Hepatocyte (in vitro differentiated cells): Measurements from ENCODE around the gene TNPO3. TPM values are rescaled to one million over a fixed set of nuclear protein-coding genes. Genes with fewer than 3 reads are reported as not detected.
"Not testable (repeated sequence)": the region's sequence is repeated elsewhere in the genome, so short reads cannot be mapped to it uniquely, and the experiment has no call there.

ENCODE experiments used
- DNase-seq: peaks from one replicate; pipeline ENCODE4 v3.0.0-alpha.2; 2016; ENCODE audit warnings: low spot score
- H2AFZ ChIP-seq: fragments of 200-600 bp; sonication (generic); 2 replicates; pipeline ENCODE4 v1.6.0; 2016; ENCODE audit warnings: antibody characterized with exemption, mild to moderate bottlenecking
- H3K27ac ChIP-seq: fragments of 200-600 bp; sonication (generic); 2 replicates; pipeline ENCODE4 v1.5.1; 2016; ENCODE audit warnings: mild to moderate bottlenecking
- H3K27me3 ChIP-seq: fragments of 200-600 bp; sonication (generic); 2 replicates; pipeline ENCODE4 v1.6.1; 2016
- H3K36me3 ChIP-seq: fragments of 200-600 bp; sonication (generic); replicated peaks from 2 replicates; pipeline ENCODE4 v1.5.1; 2016; ENCODE audit warnings: low read depth; ENCODE audit not compliant: insufficient read depth
- H3K4me1 ChIP-seq: fragments of 200-600 bp; sonication (generic); 2 replicates; pipeline ENCODE4 v1.5.1; 2016; ENCODE audit warnings: mild to moderate bottlenecking, moderate library complexity; ENCODE audit not compliant: insufficient read depth
- H3K4me2 ChIP-seq: fragments of 200-600 bp; sonication (generic); 2 replicates; pipeline ENCODE4 v1.6.0; 2016
- H3K4me3 ChIP-seq: fragments of 200-600 bp; sonication (generic); 2 replicates; pipeline ENCODE4 v1.5.1; 2016; ENCODE audit warnings: mild to moderate bottlenecking
- H3K79me2 ChIP-seq: fragments of 200-600 bp; sonication (generic); 2 replicates; pipeline ENCODE4 v1.6.0; 2017; ENCODE audit warnings: mild to moderate bottlenecking
- H3K9me2 ChIP-seq: fragments of 200-600 bp; sonication (generic); replicated peaks from 2 replicates; pipeline ENCODE4 v1.6.0; 2017; ENCODE audit warnings: mild to moderate bottlenecking; ENCODE audit not compliant: insufficient read depth
- H3K9me3 ChIP-seq: fragments of 200-600 bp; sonication (generic); 2 replicates; pipeline ENCODE4 v1.5.1; 2016; ENCODE audit warnings: low read depth, mild to moderate bottlenecking
- H4K20me1 ChIP-seq: fragments of 200-600 bp; sonication (generic); 2 replicates; pipeline ENCODE4 v1.6.0; 2016; ENCODE audit warnings: mild to moderate bottlenecking; ENCODE audit not compliant: insufficient read depth, poor library complexity, severe bottlenecking
- EZH2 ChIP-seq: fragments of 200-600 bp; sonication (generic); IDR thresholded peaks from 2 replicates; pipeline ENCODE4 v1.6.1; 2016; ENCODE audit warnings: antibody characterized with exemption, mild to moderate bottlenecking, borderline replicate concordance
- EZH2phosphoT487 ChIP-seq: fragments of 200-600 bp; sonication (generic); IDR thresholded peaks from one replicate; pipeline ENCODE4 v1.6.1; 2018; ENCODE audit warnings: antibody characterized with exemption, mild to moderate bottlenecking, low read depth, moderate library complexity; ENCODE audit not compliant: unreplicated experiment, severe bottlenecking
- WGBS: methylation state at CpG from one replicate; pipeline ENCODE4 v1.1.6; 2016; ENCODE audit warnings: low lambda C conversion rate; ENCODE audit errors: missing lambda C conversion rate; 5-methylcytosine and 5-hydroxymethylcytosine counted together
- polyA plus RNA-seq: library from polyadenylated mRNA; unstranded; fragments of >200 nt; fragmentation: Nextera tagmentation; extraction: Ambion mirVana; gene quantifications from 2 replicates; pipeline ENCODE4 v1.2.1, GENCODE V29; 2016
- total RNA-seq: library from RNA; depleted of rRNA; stranded (reverse); fragments of >200 nt; gene quantifications from 2 replicates; pipeline ENCODE4 v1.2.3, GENCODE V29; 2014
- TF ChIP-seq, protein P1 (sequence below): fragments of 200-600 bp; sonication (generic); IDR thresholded peaks from 2 replicates; pipeline ENCODE4 v1.5.1; 2016; ENCODE audit warnings: antibody characterized with exemption, mild to moderate bottlenecking; ENCODE audit not compliant: poor library complexity

The TNPO3 gene
- total and polyA plus RNA-seq, 2 experiments from 2014 or later, result 19.9 to 35.4 TPM

DNA sequence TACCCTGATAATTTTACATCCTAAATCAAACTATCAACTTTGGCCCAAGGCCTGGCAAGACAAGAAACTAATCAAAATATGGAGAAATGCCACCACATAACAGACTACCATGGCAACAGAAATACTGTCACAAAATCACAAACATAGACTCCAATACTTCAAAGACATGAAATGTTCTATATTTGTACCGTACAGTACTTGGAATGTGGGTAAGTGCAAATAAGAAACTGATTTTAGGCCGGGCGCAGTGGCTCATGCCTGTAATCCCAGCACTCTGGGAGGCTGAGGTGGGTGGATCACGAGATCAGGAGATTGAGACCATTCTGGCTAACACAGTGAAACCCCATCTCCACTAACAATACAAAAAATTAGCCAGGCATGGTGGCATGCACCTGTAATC lies 9.2 kb downstream of the TNPO3 start:
- Histone ChIP-seq H3K4me1 (no peaks in the 10 kb centered on the region), H3K9me2 (no peaks in the 10 kb centered on the region), H3K79me2 (peaks cover 100% of the 10 kb centered on the region), H3K27me3 (no peaks in the 10 kb centered on the region), H3K36me3 (no peaks in the 10 kb centered on the region), H2AFZ (no peak overlapping the region), H3K27ac (no peak overlapping the region), H3K4me2 (no peak overlapping the region), H3K4me3 (no peak overlapping the region), H4K20me1 (peaks cover 73% of the 10 kb centered on the region), H3K9me3 (no peaks in the 10 kb centered on the region)
- DNase-seq, result no peak
- TF ChIP-seq, protein P1, sequence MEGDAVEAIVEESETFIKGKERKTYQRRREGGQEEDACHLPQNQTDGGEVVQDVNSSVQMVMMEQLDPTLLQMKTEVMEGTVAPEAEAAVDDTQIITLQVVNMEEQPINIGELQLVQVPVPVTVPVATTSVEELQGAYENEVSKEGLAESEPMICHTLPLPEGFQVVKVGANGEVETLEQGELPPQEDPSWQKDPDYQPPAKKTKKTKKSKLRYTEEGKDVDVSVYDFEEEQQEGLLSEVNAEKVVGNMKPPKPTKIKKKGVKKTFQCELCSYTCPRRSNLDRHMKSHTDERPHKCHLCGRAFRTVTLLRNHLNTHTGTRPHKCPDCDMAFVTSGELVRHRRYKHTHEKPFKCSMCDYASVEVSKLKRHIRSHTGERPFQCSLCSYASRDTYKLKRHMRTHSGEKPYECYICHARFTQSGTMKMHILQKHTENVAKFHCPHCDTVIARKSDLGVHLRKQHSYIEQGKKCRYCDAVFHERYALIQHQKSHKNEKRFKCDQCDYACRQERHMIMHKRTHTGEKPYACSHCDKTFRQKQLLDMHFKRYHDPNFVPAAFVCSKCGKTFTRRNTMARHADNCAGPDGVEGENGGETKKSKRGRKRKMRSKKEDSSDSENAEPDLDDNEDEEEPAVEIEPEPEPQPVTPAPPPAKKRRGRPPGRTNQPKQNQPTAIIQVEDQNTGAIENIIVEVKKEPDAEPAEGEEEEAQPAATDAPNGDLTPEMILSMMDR, result no peak
- no peak for TF ChIP-seq EZH2phosphoT487
- 94% methylated on average over 4 of the region's 4 CpGs for WGBS

DNA sequence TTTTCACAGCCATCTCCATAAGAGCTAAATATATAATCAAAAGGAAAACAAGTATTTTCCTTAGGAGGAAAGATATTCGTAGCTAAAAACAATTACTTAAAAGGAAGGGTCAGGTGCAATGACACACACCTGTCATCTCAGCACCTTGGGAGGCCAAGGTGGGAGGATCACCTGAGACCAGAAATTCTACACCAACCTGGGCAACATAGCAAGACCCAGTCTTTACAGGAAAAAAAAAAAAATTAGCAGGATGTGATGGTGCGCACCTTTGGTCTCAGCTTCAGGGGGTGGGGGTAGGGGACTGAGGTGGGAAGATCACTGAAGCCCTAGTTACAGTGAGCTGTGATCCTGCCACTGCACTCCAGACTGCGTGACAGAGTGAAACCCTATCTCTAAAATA lies 11.9 kb downstream of the TNPO3 start:
- WGBS, result 94% methylated on average over 3 of the region's 3 CpGs
- Histone ChIP-seq H4K20me1 (peaks cover 72% of the 10 kb centered on the region), H3K9me2 (no peaks in the 10 kb centered on the region), H3K9me3 (no peaks in the 10 kb centered on the region), H3K27ac (no peak overlapping the region), H3K4me2 (no peak overlapping the region), H3K4me1 (no peaks in the 10 kb centered on the region), H2AFZ (no peak overlapping the region), H3K36me3 (peaks cover 8% of the 10 kb centered on the region), H3K27me3 (no peaks in the 10 kb centered on the region), H3K79me2 (peaks cover 100% of the 10 kb centered on the region), H3K4me3 (no peak overlapping the region)
- TF ChIP-seq EZH2 (no peak), EZH2phosphoT487 (no peak)
- TF ChIP-seq, protein P1, result no peak
- no peak for DNase-seq

DNA sequence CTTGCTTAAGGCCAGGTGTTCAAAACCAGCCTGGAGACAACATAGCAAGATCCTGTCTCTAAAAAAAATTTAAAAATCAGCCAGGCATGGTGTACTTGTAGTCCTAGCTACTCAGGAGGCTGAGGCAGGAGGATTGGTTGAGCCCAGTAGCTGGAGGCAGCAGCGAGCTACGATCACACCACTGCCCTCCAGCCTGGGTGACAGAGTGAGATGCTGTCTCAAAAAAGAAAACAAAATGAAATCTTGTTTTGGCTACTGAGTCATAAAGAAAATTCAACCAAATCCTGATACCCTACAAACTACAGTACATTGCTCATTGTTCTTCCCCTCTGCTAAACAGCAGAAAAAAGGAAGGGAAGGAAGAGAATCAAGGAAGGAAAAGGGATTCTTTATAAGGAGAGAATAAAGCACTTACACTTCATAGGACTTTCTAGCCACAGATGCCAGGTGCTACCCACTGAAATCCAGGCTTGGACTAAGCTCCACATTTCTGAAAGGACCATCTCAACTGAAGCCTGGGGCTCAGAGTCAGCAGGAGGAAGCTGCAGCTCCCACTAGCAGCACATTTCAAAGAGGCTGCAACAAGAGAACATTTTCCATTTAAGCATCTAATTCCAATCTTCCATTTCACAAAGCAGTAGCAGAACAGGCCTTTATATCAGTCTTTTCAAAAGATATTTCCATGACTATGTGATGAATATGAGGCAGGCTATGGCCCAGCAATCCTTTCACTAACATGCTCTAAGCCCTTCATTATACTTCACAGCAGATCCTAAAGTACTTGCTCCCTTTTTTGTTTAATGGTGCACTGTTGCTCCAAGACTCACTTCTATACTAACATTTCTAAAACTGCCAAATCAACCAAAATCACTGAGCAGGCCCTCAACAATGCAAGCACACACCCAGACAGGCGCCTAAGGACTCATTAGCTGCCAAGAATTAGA lies 13.5 kb downstream of the TNPO3 start:
- Histone ChIP-seq H3K9me2 (no peaks in the 10 kb centered on the region), H4K20me1 (peaks cover 74% of the 10 kb centered on the region), H2AFZ (no peak overlapping the region), H3K9me3 (no peaks in the 10 kb centered on the region), H3K36me3 (peaks cover 8% of the 10 kb centered on the region), H3K27ac (no peak overlapping the region), H3K27me3 (no peaks in the 10 kb centered on the region), H3K79me2 (peaks cover 100% of the 10 kb centered on the region), H3K4me1 (no peaks in the 10 kb centered on the region), H3K4me2 (no peak overlapping the region), H3K4me3 (no peak overlapping the region)
- WGBS, result 98% methylated on average over 3 of the region's 3 CpGs
- TF ChIP-seq EZH2, result no peak
- TF ChIP-seq EZH2phosphoT487, result no peak
- TF ChIP-seq, protein P1, result no peak
- DNase-seq, result no peak

DNA sequence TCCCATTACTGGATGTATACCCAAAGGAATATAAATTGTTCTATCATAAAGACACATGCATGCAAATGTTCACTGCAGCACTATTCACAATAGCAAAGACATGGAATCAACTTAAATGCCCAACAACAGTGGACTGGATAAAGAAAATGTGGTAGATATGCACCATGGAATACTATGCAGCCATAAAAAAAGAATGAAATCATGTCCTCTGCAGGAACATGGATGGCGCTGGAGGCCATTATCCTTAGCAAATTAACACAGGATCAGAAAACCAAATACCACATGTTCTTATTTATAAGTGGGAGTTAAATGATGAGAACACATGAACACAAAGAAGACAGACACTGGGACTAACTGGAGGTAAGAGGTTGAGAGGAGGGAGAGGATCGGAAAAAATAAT lies 16.4 kb downstream of the TNPO3 start:
- not testable (repeated sequence) for H3K9me3 ChIP-seq, H2AFZ ChIP-seq

More for the DNA sequence above, 16.4 kb downstream of the TNPO3 start:
- not testable (repeated sequence) for H3K4me2 ChIP-seq, DNase-seq, H3K9me2 ChIP-seq, H3K27ac ChIP-seq, H3K27me3 ChIP-seq, H3K4me3 ChIP-seq, H3K4me1 ChIP-seq, H3K36me3 ChIP-seq
- peaks cover 52% of the 10 kb centered on the region for H4K20me1 ChIP-seq
- H3K79me2 ChIP-seq, result peaks cover 93% of the 10 kb centered on the region
- 94% methylated on average over 2 of the region's 2 CpGs for WGBS
